OCI-LY3 (cell line): ENCODE measurements around the gene DNAJC6.

ENCODE experiments used
- CTCF ChIP-seq: fragments of 200-600, 300-600 bp; sonication (generic); IDR thresholded peaks from 2 replicates; pipeline ENCODE4 v1.5.1; 2014; ENCODE audit warnings: antibody characterized with exemption, low read length, low read depth
- EZH2phosphoT487 ChIP-seq: fragments of 200-600 bp; shearing (Covaris generic); IDR thresholded peaks from 2 replicates; pipeline ENCODE4 v1.6.1; 2018; ENCODE audit warnings: antibody characterized with exemption, mixed run types, low read depth

GRCh38 chr1:65432918-65433317 lies 123.6 kb downstream of the DNAJC6 start:
- no peak for TF ChIP-seq CTCF
- no peak for TF ChIP-seq EZH2phosphoT487
